ENCODE data around the gene PTPRU. TPM values are rescaled to one million over a fixed set of nuclear protein-coding genes. Genes with fewer than 3 reads are reported as not detected.

PTPRU gene
- total and polyA plus RNA-seq, 2 of the 8 experiments (the other 6 are each of a cell fraction or from before 2014, with no cell fraction given) = 33.8 to 41.8 TPM

DNA sequence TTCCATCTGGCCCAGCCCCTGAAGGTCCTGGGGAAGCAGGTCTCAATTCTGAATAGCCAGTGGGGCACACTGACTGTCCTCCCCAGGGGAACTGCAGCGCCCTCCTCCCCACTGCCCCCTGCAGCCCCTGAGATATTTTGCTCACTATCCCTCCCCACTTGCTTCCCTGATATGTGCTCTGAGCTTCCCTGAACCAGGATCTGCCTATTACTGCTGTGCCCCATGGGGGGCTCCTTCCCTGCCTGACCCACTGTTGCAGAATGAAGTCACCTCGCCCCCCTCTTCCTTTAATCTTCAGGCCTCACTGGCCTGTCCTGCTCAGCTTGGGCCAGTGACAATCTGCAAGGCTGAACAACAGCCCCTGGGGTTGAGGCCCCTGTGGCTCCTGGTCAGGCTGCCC lies 89.8 kb downstream of the PTPRU start (continued):
- no peak for TF ChIP-seq CHD7 (IDR thresholded peaks at IDR 0.05; ENCODE audit: insufficient replicate concordance, low read length)
- no peak for TF ChIP-seq SP1 (IDR thresholded peaks at IDR 0.05; ENCODE audit: low read depth, low read length)
- TF ChIP-seq RAD21 (IDR thresholded peaks at IDR 0.05 in 1 of 2, conservative IDR thresholded peaks at IDR 0.05 in 1 of 2; ENCODE audit: low read depth in 2 of 2, low read length in 2 of 2) = no peak
- no peak for TF ChIP-seq SRF (IDR thresholded peaks at IDR 0.05; ENCODE audit: low read depth, low read length)
- no peak for TF ChIP-seq EP300 (IDR thresholded peaks at IDR 0.05; ENCODE audit: borderline replicate concordance in 1 of 2, low read depth in 2 of 2, low read length in 2 of 2)
- TF ChIP-seq NANOG (IDR thresholded peaks at IDR 0.05; ENCODE audit: insufficient read depth, low read depth, low read length, poor library complexity, severe bottlenecking) = no peak

Data from H1 (cell line).